Measurements from ENCODE around the gene WDR27. TPM values are rescaled to one million over a fixed set of nuclear protein-coding genes. Genes with fewer than 3 reads are reported as not detected.
"Not testable (repeated sequence)": the region's sequence is repeated elsewhere in the genome, so short reads cannot be mapped to it uniquely, and the experiment has no call there.

Gene WDR27
- total RNA-seq, 1 donor from 2014 or later: 26.8 TPM

DNA sequence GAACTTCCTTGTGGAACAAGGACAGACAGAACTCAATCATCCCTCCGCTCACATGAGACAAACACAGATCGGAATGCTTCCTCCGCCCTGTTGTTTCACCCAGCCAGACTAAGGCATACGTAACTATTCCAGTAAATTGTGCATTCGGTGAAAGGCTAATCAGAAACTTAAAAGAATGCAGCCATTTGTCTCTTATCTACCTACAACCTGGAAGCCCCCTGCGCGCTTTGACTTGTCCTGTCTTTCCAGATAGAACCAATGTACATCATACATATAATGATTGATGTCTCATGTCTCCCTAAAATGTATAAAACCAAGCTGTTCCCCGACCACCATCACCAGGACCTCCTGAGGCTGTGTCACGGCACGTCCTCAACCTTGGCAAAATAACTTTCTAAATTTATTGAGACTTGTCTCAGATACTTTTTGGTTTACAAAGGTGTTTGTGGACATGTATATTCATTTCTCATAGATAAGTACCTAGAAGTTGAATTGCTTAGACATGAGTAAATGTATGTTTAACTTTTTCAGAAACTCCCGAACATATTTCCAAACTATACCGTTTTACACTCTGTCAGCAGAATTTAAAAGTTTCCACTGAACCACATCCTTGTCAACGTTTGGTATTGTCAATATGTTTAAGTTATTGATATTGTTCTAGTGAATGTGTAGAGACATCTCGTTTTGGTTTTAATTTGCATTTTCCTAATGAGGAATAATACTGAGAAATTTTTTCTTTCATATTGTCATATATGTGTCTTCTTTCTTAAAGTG lies 250.6 kb downstream of the WDR27 start:
- DNase-seq (ENCODE audit: low spot score): no peak
- Mint-ChIP-seq H3K27ac (no peak overlapping the region), H3K36me3 (ENCODE audit: low read depth) (no peaks in the 10 kb centered on the region), H3K27me3 (ENCODE audit: insufficient read depth) (no peaks in the 10 kb centered on the region), H3K4me3 (no peak overlapping the region), H3K9me3 (no peaks in the 10 kb centered on the region), H3K4me1 (ENCODE audit: low read depth) (no peaks in the 10 kb centered on the region)
- intact Hi-C loops (cut with micrococcal nuclease): no loop called here

DNA sequence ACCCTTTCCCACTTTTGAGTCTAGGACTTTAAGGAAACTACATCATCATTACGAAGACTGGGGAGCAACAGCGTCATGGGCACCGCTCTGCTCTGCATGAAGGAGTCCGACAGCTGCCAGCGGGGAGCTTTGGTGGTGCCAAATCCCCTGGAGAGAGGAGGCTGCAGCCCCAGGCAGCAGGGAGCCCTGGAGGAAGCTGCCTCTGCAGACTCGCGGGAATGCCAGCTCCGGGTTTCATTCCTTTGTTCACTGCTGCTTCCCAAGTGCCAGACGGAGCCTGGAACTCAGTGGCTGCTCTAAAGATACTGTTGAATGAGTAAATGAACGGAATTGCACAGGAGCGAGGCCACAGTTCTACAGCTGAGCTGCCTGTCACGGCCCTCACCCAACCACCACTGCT lies 251.7 kb downstream of the WDR27 start:
- no peak overlapping the region for H3K4me3 Mint-ChIP-seq
- no peaks in the 10 kb centered on the region for H3K4me1 Mint-ChIP-seq (ENCODE audit: low read depth)
- intact Hi-C loops (cut with micrococcal nuclease): no loop called here
- DNase-seq (ENCODE audit: low spot score): no peak
- H3K27ac Mint-ChIP-seq: no peak overlapping the region
- no peaks in the 10 kb centered on the region for H3K27me3 Mint-ChIP-seq (ENCODE audit: insufficient read depth)
- no peaks in the 10 kb centered on the region for H3K36me3 Mint-ChIP-seq (ENCODE audit: low read depth)
- no peaks in the 10 kb centered on the region for H3K9me3 Mint-ChIP-seq

DNA sequence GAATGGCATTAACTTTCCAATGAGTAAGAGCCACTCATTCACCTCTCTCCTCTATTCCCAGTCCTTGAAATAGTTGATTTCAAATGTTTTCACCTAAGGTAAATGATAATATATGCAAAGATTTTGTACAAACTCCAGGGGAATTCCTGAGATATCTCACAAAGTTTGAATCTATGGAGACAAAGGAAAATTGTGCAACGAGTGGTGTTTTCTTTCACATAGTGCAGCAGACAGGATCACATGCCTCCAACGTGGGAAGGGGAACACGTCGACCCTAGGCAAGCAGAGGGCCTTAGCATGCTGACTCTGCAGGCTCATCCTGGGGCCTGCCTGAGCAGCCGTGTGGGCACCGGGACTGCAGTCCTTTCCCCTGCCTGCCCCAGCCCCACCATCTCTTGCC lies 252.6 kb downstream of the WDR27 start:
- Mint-ChIP-seq H3K36me3 (ENCODE audit: low read depth) (no peaks in the 10 kb centered on the region), H3K9me3 (no peaks in the 10 kb centered on the region), H3K27me3 (ENCODE audit: insufficient read depth) (no peaks in the 10 kb centered on the region), H3K4me3 (no peak overlapping the region), H3K4me1 (ENCODE audit: low read depth) (no peaks in the 10 kb centered on the region), H3K27ac (no peak overlapping the region)
- intact Hi-C loops (cut with micrococcal nuclease): no loop called here
- no peak for DNase-seq (ENCODE audit: low spot score)

DNA sequence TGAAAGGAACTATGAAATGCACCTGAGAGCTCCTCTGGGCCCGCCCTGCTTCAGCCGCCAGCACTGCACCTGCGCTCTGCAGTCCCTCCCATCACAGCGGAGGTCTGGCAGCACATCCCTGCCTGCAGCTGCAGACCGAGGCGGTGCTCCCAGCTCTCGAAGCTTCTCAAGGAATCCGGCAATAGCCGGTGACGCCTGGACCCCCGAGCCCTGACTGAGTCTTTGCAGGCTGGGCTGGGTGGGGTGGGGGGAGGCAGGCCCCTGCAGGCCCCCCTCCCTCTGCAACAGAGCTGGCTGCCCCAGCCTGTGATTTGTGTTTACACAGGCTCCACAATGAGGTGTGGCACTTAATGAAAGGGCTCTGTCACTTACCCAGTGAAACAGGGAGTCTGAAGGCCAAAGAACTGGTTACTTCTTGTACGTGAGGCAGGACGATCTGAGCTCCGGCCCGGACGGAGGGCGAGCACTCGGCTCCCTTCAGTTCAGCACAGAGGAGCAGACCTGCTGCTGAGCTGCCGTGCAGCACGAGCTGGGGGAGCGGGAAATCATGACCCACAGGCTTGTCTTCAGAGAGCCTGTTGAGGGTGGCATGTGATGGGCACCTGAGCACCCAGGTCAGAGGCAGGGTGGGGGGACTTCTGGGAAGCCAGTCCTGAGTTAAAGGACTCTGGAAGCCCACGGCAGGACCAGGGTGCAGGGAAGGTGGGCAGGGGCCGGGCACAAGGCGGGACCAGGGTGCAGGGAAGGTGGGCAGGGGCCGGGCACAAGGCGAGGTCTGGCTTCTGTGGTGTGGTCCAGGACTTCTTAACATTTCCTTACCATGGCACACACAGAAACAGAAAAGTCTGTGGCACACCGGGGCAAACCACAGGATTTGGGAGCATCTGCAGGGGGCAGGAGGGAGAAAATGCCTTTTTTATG lies 255.9 kb downstream of the WDR27 start:
- Mint-ChIP-seq H3K36me3 (ENCODE audit: low read depth) (no peaks in the 10 kb centered on the region), H3K27ac (no peak overlapping the region), H3K4me1 (ENCODE audit: low read depth) (no peaks in the 10 kb centered on the region), H3K4me3 (no peak overlapping the region), H3K27me3 (ENCODE audit: insufficient read depth) (no peaks in the 10 kb centered on the region), H3K9me3 (no peaks in the 10 kb centered on the region)
- no peak for DNase-seq (ENCODE audit: low spot score)
- intact Hi-C loops (cut with micrococcal nuclease): no loop called here

DNA sequence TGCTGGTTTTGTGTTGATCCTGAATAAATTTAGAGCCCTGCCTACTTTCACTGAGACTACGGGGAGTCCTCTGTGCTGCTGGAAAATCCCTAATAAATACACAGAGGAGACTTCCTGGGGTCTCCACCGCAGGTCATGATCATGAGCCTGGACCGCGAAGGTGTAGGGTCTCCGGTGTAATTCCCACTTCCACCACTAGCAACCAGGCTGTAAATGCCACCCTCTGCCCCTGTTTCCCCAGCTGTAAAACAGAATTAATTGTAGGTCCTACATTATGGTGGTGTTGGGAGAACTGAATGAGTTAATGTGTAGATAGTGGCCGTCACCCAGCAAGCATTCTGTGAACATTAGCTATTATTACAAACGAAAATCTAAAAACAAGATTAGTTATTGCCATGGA lies 256.6 kb downstream of the WDR27 start:
- Mint-ChIP-seq H3K27ac (no peak overlapping the region), H3K4me3 (no peak overlapping the region), H3K9me3 (no peaks in the 10 kb centered on the region), H3K36me3 (ENCODE audit: low read depth) (no peaks in the 10 kb centered on the region), H3K4me1 (ENCODE audit: low read depth) (no peaks in the 10 kb centered on the region), H3K27me3 (ENCODE audit: insufficient read depth) (no peaks in the 10 kb centered on the region)
- intact Hi-C loops (cut with micrococcal nuclease): no loop called here
- DNase-seq (ENCODE audit: low spot score): no peak

DNA sequence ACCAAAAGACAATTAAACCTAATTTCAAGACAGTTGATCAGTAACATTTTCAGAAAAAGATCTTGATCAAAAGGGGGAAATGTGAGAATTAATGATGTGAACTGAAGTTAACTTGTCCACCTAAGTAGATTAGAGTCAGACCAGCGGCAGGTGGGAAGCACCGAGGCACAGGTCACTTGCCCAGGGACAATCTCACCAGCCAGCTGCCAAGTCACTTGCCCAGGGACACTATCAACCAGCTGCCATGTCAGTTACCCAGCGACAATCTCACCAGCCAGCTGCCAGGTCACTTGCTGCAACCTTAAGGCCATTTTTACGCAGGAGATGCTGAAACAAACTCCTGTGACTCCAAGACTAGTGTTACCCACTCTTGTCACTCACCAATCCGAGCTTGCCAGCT lies 260.5 kb downstream of the WDR27 start:
- Mint-ChIP-seq H3K4me3 (no peak overlapping the region), H3K27me3 (ENCODE audit: insufficient read depth) (no peaks in the 10 kb centered on the region), H3K36me3 (ENCODE audit: low read depth) (no peaks in the 10 kb centered on the region), H3K4me1 (ENCODE audit: low read depth) (no peaks in the 10 kb centered on the region), H3K9me3 (no peaks in the 10 kb centered on the region), H3K27ac (no peak overlapping the region)
- intact Hi-C loops (cut with micrococcal nuclease): no loop called here
- DNase-seq (ENCODE audit: low spot score): no peak

DNA sequence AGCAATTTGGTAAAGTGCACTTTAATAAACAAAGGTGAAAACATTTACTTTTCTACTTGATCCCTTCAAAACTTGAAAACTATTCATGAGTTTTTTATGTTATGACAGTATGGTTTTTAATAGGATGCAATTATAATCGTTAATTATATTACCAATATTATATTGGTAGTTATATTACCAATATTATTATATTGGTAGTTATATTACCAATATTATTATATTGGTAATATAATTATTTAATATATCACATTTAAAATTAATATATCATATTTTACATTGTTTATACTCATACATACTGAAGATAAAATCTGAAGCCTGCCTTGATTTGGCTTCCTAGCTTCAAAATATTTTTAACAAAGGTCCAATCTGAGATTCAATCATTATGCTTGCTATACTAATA lies 262.1 kb downstream of the WDR27 start:
- no peaks in the 10 kb centered on the region for H3K9me3 Mint-ChIP-seq
- no peaks in the 10 kb centered on the region for H3K27me3 Mint-ChIP-seq (ENCODE audit: insufficient read depth)
- no peak overlapping the region for H3K4me3 Mint-ChIP-seq
- no peaks in the 10 kb centered on the region for H3K4me1 Mint-ChIP-seq (ENCODE audit: low read depth)
- intact Hi-C loops (cut with micrococcal nuclease): no loop called here
- DNase-seq (ENCODE audit: low spot score): no peak
- no peaks in the 10 kb centered on the region for H3K36me3 Mint-ChIP-seq (ENCODE audit: low read depth)
- no peak overlapping the region for H3K27ac Mint-ChIP-seq

DNA sequence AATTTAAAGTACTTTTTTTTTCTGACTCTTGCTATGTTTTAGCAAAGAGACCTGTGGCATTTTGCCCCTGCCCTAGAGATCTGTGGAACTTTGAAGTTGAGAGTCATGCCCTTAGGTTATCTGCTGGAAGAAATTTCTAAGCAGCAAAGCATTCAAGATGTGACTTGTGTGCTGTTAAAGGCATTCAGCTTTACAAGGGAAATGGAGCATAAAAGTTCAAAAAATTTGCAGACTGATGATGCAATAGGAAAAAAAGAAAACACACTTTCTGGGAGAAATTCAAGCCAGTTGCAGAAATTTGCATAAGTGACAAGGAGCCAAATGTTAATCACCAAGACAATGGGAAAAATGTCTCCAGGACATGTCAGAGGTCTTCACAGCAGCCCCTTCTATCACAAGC lies 267.3 kb downstream of the WDR27 start:
- H3K27ac Mint-ChIP-seq: not testable (repeated sequence)

DNA sequence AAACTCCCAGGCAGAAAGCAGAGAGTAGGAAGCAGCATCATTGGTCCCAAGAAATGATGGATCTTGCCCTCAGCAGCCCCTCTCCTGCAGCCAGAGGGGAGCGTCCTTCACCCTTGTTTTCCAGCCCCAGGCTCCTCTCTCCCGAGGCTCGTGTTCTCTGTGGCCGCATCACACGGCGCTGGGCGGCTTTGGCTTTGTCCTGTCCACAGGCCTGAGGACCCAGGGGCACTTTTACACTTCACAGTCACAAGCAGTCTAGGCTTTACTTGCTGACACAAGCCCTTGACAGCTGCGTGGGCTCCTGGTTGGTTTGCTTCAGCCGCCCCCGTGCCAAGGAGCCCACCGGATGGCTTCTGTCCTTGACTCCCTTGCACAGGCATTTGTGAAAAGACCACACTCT lies 272.8 kb downstream of the WDR27 start:
- no peak for DNase-seq (ENCODE audit: low spot score)
- H3K36me3 Mint-ChIP-seq (ENCODE audit: low read depth): no peaks in the 10 kb centered on the region
- no peaks in the 10 kb centered on the region for H3K4me1 Mint-ChIP-seq (ENCODE audit: low read depth)

More for the DNA sequence above, 267.3 kb downstream of the WDR27 start:
- H3K36me3 Mint-ChIP-seq (ENCODE audit: low read depth); H3K4me1 Mint-ChIP-seq (ENCODE audit: low read depth); H3K27me3 Mint-ChIP-seq (ENCODE audit: insufficient read depth); intact Hi-C loops (cut with micrococcal nuclease); H3K4me3 Mint-ChIP-seq; DNase-seq (ENCODE audit: low spot score): not testable (repeated sequence)
- peaks cover 34% of the 10 kb centered on the region for H3K9me3 Mint-ChIP-seq

DNA sequence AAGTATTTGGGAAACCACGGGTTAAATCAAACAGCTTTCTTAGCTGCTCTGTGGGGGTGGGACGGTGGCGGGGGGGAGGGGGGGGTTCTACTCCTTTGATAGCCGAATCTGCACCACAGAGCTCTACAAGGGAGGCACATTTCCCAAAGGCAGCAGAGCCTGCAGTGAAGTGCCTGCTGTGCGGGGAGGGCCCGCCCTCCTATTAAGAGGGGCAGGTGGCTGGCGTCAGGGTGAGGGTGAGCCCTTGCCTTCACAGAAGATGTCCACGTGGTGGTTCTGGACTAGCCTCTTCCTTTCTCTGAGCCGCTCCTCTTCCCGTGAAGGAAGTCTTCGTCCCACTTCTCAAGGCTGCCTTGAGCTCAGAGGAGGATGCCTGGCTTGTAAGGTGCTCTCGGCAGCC lies 273.3 kb downstream of the WDR27 start:
- H3K27me3 Mint-ChIP-seq (ENCODE audit: insufficient read depth): no peaks in the 10 kb centered on the region
- intact Hi-C loops (cut with micrococcal nuclease): no loop called here
- no peaks in the 10 kb centered on the region for H3K4me1 Mint-ChIP-seq (ENCODE audit: low read depth)
- no peak overlapping the region for H3K4me3 Mint-ChIP-seq
- no peak overlapping the region for H3K27ac Mint-ChIP-seq
- peaks cover 32% of the 10 kb centered on the region for H3K9me3 Mint-ChIP-seq
- no peaks in the 10 kb centered on the region for H3K36me3 Mint-ChIP-seq (ENCODE audit: low read depth)
- no peak for DNase-seq (ENCODE audit: low spot score)

More for the DNA sequence above, 272.8 kb downstream of the WDR27 start:
- Mint-ChIP-seq H3K27ac (no peak overlapping the region), H3K27me3 (ENCODE audit: insufficient read depth) (no peaks in the 10 kb centered on the region), H3K9me3 (peaks cover 37% of the 10 kb centered on the region), H3K4me3 (no peak overlapping the region)
- intact Hi-C loops (cut with micrococcal nuclease): no loop called here

DNA sequence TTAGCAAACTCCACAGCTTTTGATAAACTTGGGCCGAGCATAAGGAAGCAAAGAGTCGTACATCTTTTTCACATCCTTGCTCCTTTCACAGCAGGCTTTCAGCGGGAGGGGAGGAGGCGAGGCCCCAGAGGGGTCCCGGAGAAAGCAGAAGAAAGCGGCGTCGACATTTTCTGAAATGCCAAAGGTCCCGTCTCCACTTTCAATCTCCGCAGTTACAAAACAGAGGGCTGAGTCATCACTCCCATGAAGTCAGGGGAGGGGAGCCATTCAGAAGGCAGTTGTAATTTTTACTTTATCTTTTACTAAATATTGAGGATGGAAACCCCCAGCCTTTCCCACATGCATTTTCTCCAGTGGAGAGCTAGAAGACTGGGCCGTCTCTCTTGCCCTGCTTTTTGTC lies 274.0 kb downstream of the WDR27 start:
- Mint-ChIP-seq H3K27ac (no peak overlapping the region), H3K4me1 (ENCODE audit: low read depth) (no peaks in the 10 kb centered on the region), H3K9me3 (peaks cover 29% of the 10 kb centered on the region), H3K4me3 (no peak overlapping the region), H3K27me3 (ENCODE audit: insufficient read depth) (no peaks in the 10 kb centered on the region), H3K36me3 (ENCODE audit: low read depth) (no peaks in the 10 kb centered on the region)
- intact Hi-C loops (cut with micrococcal nuclease): no loop called here
- no peak for DNase-seq (ENCODE audit: low spot score)

DNA sequence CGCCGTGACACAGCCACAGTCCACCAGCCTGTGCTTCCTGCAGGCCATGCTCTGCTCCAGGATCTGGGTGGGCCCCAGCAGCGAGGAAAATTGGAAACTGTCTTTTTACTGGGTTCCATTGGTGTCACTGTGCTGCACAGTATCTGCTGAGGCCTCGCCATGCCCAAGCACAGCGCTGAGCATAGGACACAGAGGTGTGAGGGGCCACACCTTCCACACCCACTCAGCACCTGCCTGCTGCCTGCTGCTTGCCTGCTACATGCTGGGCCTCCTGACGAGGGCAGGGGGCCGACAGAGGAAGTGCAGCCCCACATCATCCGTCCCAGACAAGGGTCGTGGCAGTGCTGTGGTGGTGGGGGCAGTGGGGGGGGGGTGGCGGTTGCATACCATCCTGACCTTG lies 275.2 kb downstream of the WDR27 start:
- H3K4me3 Mint-ChIP-seq: no peak overlapping the region
- H3K27ac Mint-ChIP-seq: no peak overlapping the region
- H3K9me3 Mint-ChIP-seq: peaks cover 17% of the 10 kb centered on the region
- H3K27me3 Mint-ChIP-seq (ENCODE audit: insufficient read depth): no peaks in the 10 kb centered on the region
- DNase-seq (ENCODE audit: low spot score): no peak
- intact Hi-C loops (cut with micrococcal nuclease): no loop called here
- H3K4me1 Mint-ChIP-seq (ENCODE audit: low read depth): no peaks in the 10 kb centered on the region
- no peaks in the 10 kb centered on the region for H3K36me3 Mint-ChIP-seq (ENCODE audit: low read depth)

DNA sequence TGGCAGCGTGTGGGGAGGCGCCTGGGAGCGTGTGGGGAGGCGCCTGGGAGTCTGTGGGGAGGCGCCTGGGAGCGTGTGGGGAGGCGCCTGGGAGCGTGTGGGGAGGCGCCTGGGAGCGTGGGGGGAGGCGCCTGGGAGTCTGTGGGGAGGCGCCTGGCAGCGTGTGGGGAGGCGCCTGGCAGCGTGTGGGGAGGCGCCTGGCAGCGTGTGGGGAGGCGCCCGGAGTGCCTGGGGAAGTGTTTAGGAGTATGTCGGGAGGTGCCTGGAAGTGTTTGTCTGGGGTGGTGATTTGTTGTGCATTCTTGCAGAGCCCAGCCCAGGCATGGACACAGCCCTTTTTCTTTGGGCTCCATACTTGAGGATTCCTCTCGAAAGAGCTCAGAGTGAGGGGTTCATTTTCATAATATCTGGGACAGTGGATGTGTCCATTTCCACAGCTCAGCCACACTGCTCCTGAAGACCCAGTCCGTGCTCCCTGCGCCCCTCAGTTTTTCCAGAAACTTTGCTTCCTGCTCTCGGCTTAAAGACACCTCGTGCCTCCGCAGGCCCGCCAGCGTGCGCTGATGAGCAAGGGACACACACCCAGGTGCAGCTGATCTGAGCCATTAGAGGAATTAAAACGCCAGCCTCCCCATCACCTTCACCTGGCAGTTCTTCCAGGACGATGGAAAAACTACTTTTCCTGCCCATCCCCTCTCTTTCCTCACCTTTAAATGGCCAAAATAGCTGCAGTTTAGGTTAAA lies 276.0 kb downstream of the WDR27 start:
- H3K27ac Mint-ChIP-seq: no peak overlapping the region
- intact Hi-C loops (cut with micrococcal nuclease): no loop called here
- no peak overlapping the region for H3K4me3 Mint-ChIP-seq
- DNase-seq (ENCODE audit: low spot score): no peak
- H3K36me3 Mint-ChIP-seq (ENCODE audit: low read depth): no peaks in the 10 kb centered on the region
- H3K9me3 Mint-ChIP-seq: peaks cover 13% of the 10 kb centered on the region
- no peaks in the 10 kb centered on the region for H3K27me3 Mint-ChIP-seq (ENCODE audit: insufficient read depth)
- H3K4me1 Mint-ChIP-seq (ENCODE audit: low read depth): no peaks in the 10 kb centered on the region
